ENCODE measurements around the gene C7orf33.
"Not testable (repeated sequence)": the region's sequence is repeated elsewhere in the genome, so short reads cannot be mapped to it uniquely, and the experiment has no call there.

The C7orf33 gene

GRCh38 chr7:148581624-148582023, 8.9 kb upstream of the C7orf33 start:
- DNase-seq = no peak

- peak; percentile 35 for DNase-seq
Measured at GRCh38 chr7:148584154-148584827, 6.3 kb upstream of the C7orf33 start.

- DNase-seq = no peak
Measured at GRCh38 chr7:148585399-148585798, 5.2 kb upstream of the C7orf33 start.

- DNase-seq = no peak
Measured at GRCh38 chr7:148587076-148587475, 3.5 kb upstream of the C7orf33 start.

- DNase-seq = no peak
Measured at GRCh38 chr7:148588168-148588567, 2.4 kb upstream of the C7orf33 start.

- DNase-seq = no peak
Measured at GRCh38 chr7:148588670-148589131, 1.9 kb upstream of the C7orf33 start.

- no peak for DNase-seq
Measured at GRCh38 chr7:148589640-148590039, 926 bp upstream of the C7orf33 start.

- not testable (repeated sequence) for DNase-seq
Measured at GRCh38 chr7:148596354-148596753, 5.8 kb downstream of the C7orf33 start.

GRCh38 chr7:148598351-148598750, 7.8 kb downstream of the C7orf33 start:
- no peak for DNase-seq

- no peak for DNase-seq
Measured at GRCh38 chr7:148605350-148605749, 14.8 kb downstream of the C7orf33 start.

GRCh38 chr7:148607151-148607661, 16.6 kb downstream of the C7orf33 start:
- DNase-seq = no peak

GRCh38 chr7:148609045-148609725, 18.6 kb downstream of the C7orf33 start:
- DNase-seq = no peak

- DNase-seq = no peak
Measured at GRCh38 chr7:148611692-148612091, 21.1 kb downstream of the C7orf33 start.

- DNase-seq = no peak
Measured at GRCh38 chr7:148615085-148615730, 24.6 kb downstream of the C7orf33 start.

- DNase-seq = no peak
Measured at GRCh38 chr7:148620749-148621359, 30.3 kb downstream of the C7orf33 start.

GRCh38 chr7:148621563-148621962, 31.0 kb downstream of the C7orf33 start:
- DNase-seq = no peak

- no peak for DNase-seq
Measured at GRCh38 chr7:148622887-148623585, 32.5 kb downstream of the C7orf33 start.

- DNase-seq = no peak
Measured at GRCh38 chr7:148623586-148624282, 33.2 kb downstream of the C7orf33 start.

- no peak for DNase-seq
Measured at GRCh38 chr7:148624735-148625134, 34.2 kb downstream of the C7orf33 start.

- no peak for DNase-seq
Measured at GRCh38 chr7:148625342-148625741, 34.8 kb downstream of the C7orf33 start.

GRCh38 chr7:148626828-148627227, 36.3 kb downstream of the C7orf33 start:
- no peak for DNase-seq

GRCh38 chr7:148628011-148628410, 37.4 kb downstream of the C7orf33 start:
- DNase-seq = no peak
